HepG2 (cell line): ENCODE measurements around the gene PHIP. TPM values are rescaled to one million over a fixed set of nuclear protein-coding genes. Genes with fewer than 3 reads are reported as not detected.

ENCODE experiments used
- ATAC-seq: fragments of 200-7000 bp; cut with Tn5 transposase; 3 replicates; pipeline ENCODE4 v1.9.1; 2020; ENCODE audit warnings: mild to moderate bottlenecking, moderate library complexity
- BruUV-seq: library from RNA; stranded (reverse); fragments of 400-500 nt; replicated peaks from 2 replicates; lab custom pipeline; 2021; lab: Mats Ljungman, UMichigan
- CTCF ChIA-PET: fragments of 300-600 bp; formaldehyde crosslinking; extraction: SDS; loops from one replicate; lab custom pipeline; 2021; ENCODE audit warnings: low total read pairs, inconsistent platforms, low intra/inter-chr PET ratio; lab: Yijun Ruan, JAX
- POLR2A ChIA-PET: fragments of 350-600 bp; sonication (Branson Sonifier 250); formaldehyde crosslinking; loops from one replicate; lab custom pipeline; 2020; ENCODE audit warnings: antibody characterized with exemption, inconsistent platforms; lab: Yijun Ruan, JAX
- DNase-seq: peaks from one replicate; pipeline ENCODE4 v3.0.0-alpha.2; 2015; ENCODE audit warnings: low spot score
- FAIRE-seq: peaks from 3 replicates; lab custom pipeline; 2011; peaks lifted over from hg19 to GRCh38; lab: Jason Lieb, UNC
- H2AFZ ChIP-seq: one replicate; pipeline ENCODE4 v1.6.1; 2011; ENCODE audit warnings: low read length, inconsistent platforms
- H3K27ac ChIP-seq: fragments of 300-600 bp; 3 replicates; pipeline ENCODE4 v1.8.0; 2011; ENCODE audit warnings: mixed run types, mild to moderate bottlenecking, mixed read lengths, low read length, inconsistent platforms; ENCODE audit not compliant: insufficient read depth; ENCODE audit errors: extremely low read length
- H3K27me3 ChIP-seq, 2 experiments: fragments of 200-600 bp in 1 of 2; 2 replicates in 1 of 2; 3 replicates in 1 of 2; pipeline versions ENCODE4 v1.6.0 to v1.8.0; 2011; ENCODE audit warnings: low read length in 2 of 2, mild to moderate bottlenecking in 2 of 2, moderate library complexity in 2 of 2, inconsistent platforms in 1 of 2; ENCODE audit not compliant: insufficient read depth in 2 of 2, control insufficient read depth in 1 of 2
- H3K36me3 ChIP-seq, 2 experiments: fragments of 200-600 bp in 1 of 2; replicated peaks in 1 of 2; 2 replicates in 1 of 2; 3 replicates in 1 of 2; pipeline versions ENCODE4 v1.5.1 to v1.8.0; 2011; ENCODE audit warnings: low read length in 2 of 2, inconsistent platforms in 1 of 2; ENCODE audit not compliant: insufficient read depth in 2 of 2, control insufficient read depth in 1 of 2
- H3K4me1 ChIP-seq: 2 replicates; pipeline ENCODE4 v1.5.1; 2012; ENCODE audit warnings: low read length, inconsistent platforms; ENCODE audit not compliant: insufficient read depth
- H3K4me2 ChIP-seq: 2 replicates; pipeline ENCODE4 v1.6.0; 2011; ENCODE audit warnings: low read depth, low read length, inconsistent platforms
- H3K4me3 ChIP-seq, 3 experiments: fragments of 200-600 bp in 1 of 3; sonication (generic), shearing (Covaris generic) in 1 of 3; replicated peaks in 1 of 3; 2 replicates each; pipeline ENCODE4 v1.5.1; 2011 to 2016; ENCODE audit warnings: low read length in 3 of 3, inconsistent platforms in 2 of 3, low read depth in 2 of 3, mild to moderate bottlenecking in 2 of 3, control low read depth in 1 of 3, mixed read lengths in 1 of 3; ENCODE audit not compliant: insufficient read depth in 1 of 3
- H3K79me2 ChIP-seq: one replicate; pipeline ENCODE4 v1.6.1; 2011; ENCODE audit warnings: low read length, inconsistent platforms; ENCODE audit not compliant: insufficient read depth
- H3K9ac ChIP-seq: 2 replicates; pipeline ENCODE4 v1.6.0; 2011; ENCODE audit warnings: mild to moderate bottlenecking, low read depth, low read length, inconsistent platforms; ENCODE audit not compliant: insufficient read depth
- H3K9me3 ChIP-seq: 2 replicates; pipeline ENCODE4 v1.5.1; 2012; ENCODE audit warnings: mild to moderate bottlenecking, low read length
- H4K20me1 ChIP-seq: 2 replicates; pipeline ENCODE4 v1.6.0; 2011; ENCODE audit warnings: inconsistent platforms, mild to moderate bottlenecking, low read length, moderate library complexity; ENCODE audit not compliant: insufficient read depth
- CEBPB ChIP-seq: IDR thresholded peaks from 2 replicates; pipeline ENCODE4 v1.6.1; 2011; ENCODE audit warnings: low read depth, low read length, improper control_type of control experiment, borderline replicate concordance
- CTCF ChIP-seq: sonication (generic); formaldehyde crosslinking; IDR thresholded peaks from 2 replicates; pipeline ENCODE4 v1.5.0; 2020; ENCODE audit warnings: mild to moderate bottlenecking, missing genetic modification reagents, moderate library complexity
- FOXA1 ChIP-seq, 2 experiments: fragments of 450-650 bp in 1 of 2; sonication (generic) in 1 of 2; formaldehyde crosslinking in 1 of 2; IDR thresholded peaks; 2 replicates each; pipeline versions ENCODE4 v1.4.0 to v1.6.1; 2016 to 2020; ENCODE audit warnings: missing genetic modification reagents in 1 of 2
- MED8 ChIP-seq: sonication (generic); formaldehyde crosslinking; IDR thresholded peaks from 2 replicates; pipeline ENCODE4 v1.8.1; 2023; ENCODE audit warnings: mild to moderate bottlenecking, missing genetic modification reagents; ENCODE audit not compliant: insufficient replicate concordance
- NBN ChIP-seq: fragments of 450-650 bp; conservative IDR thresholded peaks from 2 replicates; pipeline ENCODE4 v1.6.1; 2017
- NR2F1 ChIP-seq, 2 experiments: fragments of 450-650 bp in 1 of 2; formaldehyde crosslinking in 1 of 2; IDR thresholded peaks; 2 replicates each; pipeline versions ENCODE4 v1.5.0 to v1.6.1; 2016 to 2020; ENCODE audit warnings: mild to moderate bottlenecking in 1 of 2, missing compliant biosample characterization in 1 of 2, missing genetic modification reagents in 1 of 2, moderate library complexity in 1 of 2
- RARA ChIP-seq: IDR thresholded peaks from 2 replicates; pipeline ENCODE4 v1.6.1; 2016; ENCODE audit warnings: missing genetic modification reagents, missing compliant biosample characterization
- SMC3 ChIP-seq: IDR thresholded peaks from 2 replicates; pipeline ENCODE4 v1.6.1; 2011; ENCODE audit warnings: low read length, improper control_type of control experiment
- STAG1 ChIP-seq: sonication (generic); formaldehyde crosslinking; IDR thresholded peaks from 2 replicates; pipeline ENCODE4 v1.4.0; 2020; ENCODE audit warnings: missing genetic modification reagents
- TOE1 ChIP-seq: sonication (generic); formaldehyde crosslinking; IDR thresholded peaks from 2 replicates; pipeline ENCODE4 v1.4.0; 2020; ENCODE audit warnings: mild to moderate bottlenecking, missing genetic modification reagents
- ZBTB8A ChIP-seq: sonication (generic); formaldehyde crosslinking; IDR thresholded peaks from 2 replicates; pipeline ENCODE4 v1.4.0; 2020; ENCODE audit warnings: mild to moderate bottlenecking, low read depth, missing genetic modification reagents, borderline replicate concordance
- ZC3H4 ChIP-seq: sonication (generic); formaldehyde crosslinking; IDR thresholded peaks from 2 replicates; pipeline ENCODE4 v1.4.0; 2020; ENCODE audit warnings: missing genetic modification reagents, borderline replicate concordance
- ZNF451 ChIP-seq: sonication (generic); formaldehyde crosslinking; IDR thresholded peaks from 2 replicates; pipeline ENCODE4 v1.5.0; 2020; ENCODE audit warnings: mild to moderate bottlenecking, missing genetic modification reagents
- ZNF616 ChIP-seq: sonication (generic); formaldehyde crosslinking; IDR thresholded peaks from 2 replicates; pipeline ENCODE4 v1.5.0; 2020; ENCODE audit warnings: low read depth, mild to moderate bottlenecking, missing genetic modification reagents
- ZNF75D ChIP-seq: sonication (generic); formaldehyde crosslinking; IDR thresholded peaks from 2 replicates; pipeline ENCODE4 v1.8.1; 2023; ENCODE audit warnings: missing genetic modification reagents, mild to moderate bottlenecking, borderline replicate concordance
- ZSCAN30 ChIP-seq: sonication (generic); formaldehyde crosslinking; IDR thresholded peaks from 2 replicates; pipeline ENCODE4 v1.5.0; 2020; ENCODE audit warnings: mild to moderate bottlenecking, missing genetic modification reagents
- in situ Hi-C: cut with HindIII; loops from 2 replicates; pipeline ENCODE4 v1.10.0; 2017; ENCODE audit warnings: low pct_unique_long_range_greater_than_20kb; ENCODE audit not compliant: extremely low pct_ligation_motif_present
- intact Hi-C: fragments of 100-400 bp; cut with micrococcal nuclease; formaldehyde crosslinking; loops from one replicate; pipeline ENCODE4 v1.10.0; 2022; ENCODE audit not compliant: unreplicated experiment
- polyA plus RNA-seq, 8 experiments: library from polyadenylated mRNA; depleted of rRNA in 3 of 8; stranded (reverse) in 7 of 8; unstranded in 1 of 8; fragments of >200 nt; fragmentation: Illumina TruSeq in 4 of 8; extraction: Trizol in 4 of 8; gene quantifications; 2 replicates each; pipeline versions ENCODE4 v1.2.1 to v1.2.3, GENCODE V29; 2011 to 2016; ENCODE audit warnings: low read depth in 4 of 8, missing spikeins in 1 of 8, mixed read lengths in 1 of 8; ENCODE audit not compliant: insufficient read depth in 1 of 8
- total RNA-seq, 5 experiments: library from RNA; depleted of rRNA; stranded (reverse); fragments of >200 nt; fragmentation: Illumina TruSeq; extraction: Trizol; gene quantifications; 2 replicates each; pipeline ENCODE4 v1.2.3, GENCODE V29; 2016; ENCODE audit warnings: low read depth in 1 of 5
- TF ChIP-seq, protein P1 (sequence below): IDR thresholded peaks from 2 replicates; pipeline ENCODE4 v1.4.0; 2020; ENCODE audit warnings: mild to moderate bottlenecking, missing genetic modification reagents

PHIP gene
- total and polyA plus RNA-seq, 2 of the 13 experiments (the other 11 are each of a cell fraction or from before 2014, with no cell fraction given), result 6.5 to 23.5 TPM

GRCh38 chr6:79078075-79078969 is at the start of gene PHIP (continued):
- TF ChIP-seq, protein P1, sequence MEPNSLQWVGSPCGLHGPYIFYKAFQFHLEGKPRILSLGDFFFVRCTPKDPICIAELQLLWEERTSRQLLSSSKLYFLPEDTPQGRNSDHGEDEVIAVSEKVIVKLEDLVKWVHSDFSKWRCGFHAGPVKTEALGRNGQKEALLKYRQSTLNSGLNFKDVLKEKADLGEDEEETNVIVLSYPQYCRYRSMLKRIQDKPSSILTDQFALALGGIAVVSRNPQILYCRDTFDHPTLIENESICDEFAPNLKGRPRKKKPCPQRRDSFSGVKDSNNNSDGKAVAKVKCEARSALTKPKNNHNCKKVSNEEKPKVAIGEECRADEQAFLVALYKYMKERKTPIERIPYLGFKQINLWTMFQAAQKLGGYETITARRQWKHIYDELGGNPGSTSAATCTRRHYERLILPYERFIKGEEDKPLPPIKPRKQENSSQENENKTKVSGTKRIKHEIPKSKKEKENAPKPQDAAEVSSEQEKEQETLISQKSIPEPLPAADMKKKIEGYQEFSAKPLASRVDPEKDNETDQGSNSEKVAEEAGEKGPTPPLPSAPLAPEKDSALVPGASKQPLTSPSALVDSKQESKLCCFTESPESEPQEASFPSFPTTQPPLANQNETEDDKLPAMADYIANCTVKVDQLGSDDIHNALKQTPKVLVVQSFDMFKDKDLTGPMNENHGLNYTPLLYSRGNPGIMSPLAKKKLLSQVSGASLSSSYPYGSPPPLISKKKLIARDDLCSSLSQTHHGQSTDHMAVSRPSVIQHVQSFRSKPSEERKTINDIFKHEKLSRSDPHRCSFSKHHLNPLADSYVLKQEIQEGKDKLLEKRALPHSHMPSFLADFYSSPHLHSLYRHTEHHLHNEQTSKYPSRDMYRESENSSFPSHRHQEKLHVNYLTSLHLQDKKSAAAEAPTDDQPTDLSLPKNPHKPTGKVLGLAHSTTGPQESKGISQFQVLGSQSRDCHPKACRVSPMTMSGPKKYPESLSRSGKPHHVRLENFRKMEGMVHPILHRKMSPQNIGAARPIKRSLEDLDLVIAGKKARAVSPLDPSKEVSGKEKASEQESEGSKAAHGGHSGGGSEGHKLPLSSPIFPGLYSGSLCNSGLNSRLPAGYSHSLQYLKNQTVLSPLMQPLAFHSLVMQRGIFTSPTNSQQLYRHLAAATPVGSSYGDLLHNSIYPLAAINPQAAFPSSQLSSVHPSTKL (CRISPR knock-in tag), result peak; percentile 50
- peak; percentile 24; the same call in 1 of the 2 replicates for TF ChIP-seq ZNF451 (CRISPR knock-in tag)
- TF ChIP-seq ZNF75D (CRISPR knock-in tag), result no peak
- TF ChIP-seq ZBTB8A (CRISPR knock-in tag), result no peak
- no peak for TF ChIP-seq MED8
- TF ChIP-seq ZSCAN30 (CRISPR knock-in tag), result 0 out of 2 replicates have a peak, but pooled peaks have one; percentile 47
- TF ChIP-seq RARA, result no peak; the same call in 1 of the 2 replicates
- TF ChIP-seq, all 625 proteins: peak for 231

DNA sequence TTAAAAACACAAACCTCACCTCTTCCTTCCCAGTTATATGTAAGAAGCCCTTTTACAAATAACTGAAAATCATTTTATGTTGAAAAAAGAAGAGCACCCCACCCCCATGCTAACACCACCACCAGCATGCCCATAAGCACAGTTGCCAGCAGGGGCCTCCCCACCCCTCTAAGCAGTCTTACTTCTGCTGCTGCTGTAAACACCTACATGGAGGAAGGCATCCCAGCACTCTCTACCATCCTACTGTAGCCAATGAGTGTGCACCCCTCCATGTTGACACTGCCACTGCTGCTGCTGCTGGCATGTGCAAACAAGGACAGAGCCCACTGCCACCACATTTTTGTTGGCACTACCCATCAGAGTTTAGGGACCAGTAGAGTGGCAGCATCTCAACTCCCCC is 49.6 kb upstream of the PHIP start:
- Histone ChIP-seq H3K9ac (no peak overlapping the region), H3K4me3 (no peak overlapping the region), H3K4me1 (no peaks in the 10 kb centered on the region), H2AFZ (no peak overlapping the region), H3K9me3 (no peaks in the 10 kb centered on the region), H3K4me2 (no peak overlapping the region), H3K36me3 (no peaks in the 10 kb centered on the region), H4K20me1 (no peaks in the 10 kb centered on the region), H3K79me2 (no peaks in the 10 kb centered on the region), H3K27me3 (no peaks in the 10 kb centered on the region), H3K27ac (no peak overlapping the region)
- CTCF ChIA-PET, result no interaction called here
- BruUV-seq, result no TSS peak
- POLR2A ChIA-PET, result no interaction called here
- intact Hi-C loops (no loop called here), in situ Hi-C loops (no loop called here)
- DNase-seq, result peak; percentile 13
- no peak for FAIRE-seq
- TF ChIP-seq FOXA1 (IDR thresholded peaks at IDR 0.05), result no peak
- peak; percentile 30; the same call in 1 of the 2 replicates for TF ChIP-seq FOXA1 (CRISPR knock-in tag; IDR thresholded peaks at IDR 0.05)
- no peak for TF ChIP-seq ZNF616
- TF ChIP-seq CEBPB, result no peak
- TF ChIP-seq NBN, result no peak
- peak; percentile 47; the same call in 1 of the 2 replicates for TF ChIP-seq SMC3
- no peak for TF ChIP-seq NR2F1 (CRISPR knock-in tag; IDR thresholded peaks at IDR 0.05)
- no peak for TF ChIP-seq TOE1 (CRISPR knock-in tag)
- peak; percentile 61 for TF ChIP-seq STAG1 (CRISPR knock-in tag)
- no peak for TF ChIP-seq ZC3H4 (CRISPR knock-in tag)
- peak; percentile 66 for TF ChIP-seq CTCF
- ATAC-seq, result peak; percentile 91
